ENCODE data around the gene FIGNL1. TPM values are rescaled to one million over a fixed set of nuclear protein-coding genes. Genes with fewer than 3 reads are reported as not detected.

The FIGNL1 gene
- total RNA-seq, 5 donors from 2014 or later (not counting 1 experiment from before 2014, with no cell fraction given), result 10.3 to 17.1 (median 14.5) TPM

Other genes with a start within 250 kb of the FIGNL1 start
- 100 to 1,000 TPM; 429 to 525 (median 494) TPM for gene IKZF1, start 145.6 kb downstream of the FIGNL1 start, total RNA-seq
- gene DDC, start 115.1 kb upstream of the FIGNL1 start, total RNA-seq, result not detected

Data from T-cell (primary cell).